Bronchial epithelial cell (primary cell): ENCODE data around the gene SEC24D. TPM values are rescaled to one million over a fixed set of nuclear protein-coding genes. Genes with fewer than 3 reads are reported as not detected.
"Not testable (repeated sequence)": the region's sequence is repeated elsewhere in the genome, so short reads cannot be mapped to it uniquely, and the experiment has no call there.

Source experiments
- DNase-seq: peaks from one replicate; pipeline ENCODE4 v3.0.0-alpha.2; 2010; ENCODE audit warnings: low read depth
- FAIRE-seq: peaks from 2 replicates; lab custom pipeline; 2011; peaks lifted over from hg19 to GRCh38; lab: Jason Lieb, UNC
- H3K27me3 ChIP-seq: 2 replicates; pipeline ENCODE4 v1.5.1; 2011; ENCODE audit warnings: low read length; ENCODE audit not compliant: control insufficient read depth, insufficient read depth
- H3K36me3 ChIP-seq: 2 replicates; pipeline ENCODE4 v1.5.1; 2011; ENCODE audit warnings: low read length; ENCODE audit not compliant: control insufficient read depth, insufficient read depth
- H3K4me3 ChIP-seq: 2 replicates; pipeline ENCODE4 v1.5.1; 2011; ENCODE audit warnings: mild to moderate bottlenecking, low read depth, low read length, control low read depth
- CTCF ChIP-seq: IDR thresholded peaks from 2 replicates; pipeline ENCODE4 v1.5.1; 2011; ENCODE audit warnings: mild to moderate bottlenecking, moderate library complexity, low read length, control low read depth, inconsistent platforms; ENCODE audit not compliant: insufficient read depth, severe bottlenecking
- total RNA-seq: library from RNA; depleted of rRNA; stranded (reverse); fragments of >200 nt; gene quantifications from 2 replicates; pipeline ENCODE4 v1.2.1, GENCODE V29; 2014

The SEC24D gene
- total RNA-seq, 1 donor from 2014 or later, result 18.4 TPM

DNA sequence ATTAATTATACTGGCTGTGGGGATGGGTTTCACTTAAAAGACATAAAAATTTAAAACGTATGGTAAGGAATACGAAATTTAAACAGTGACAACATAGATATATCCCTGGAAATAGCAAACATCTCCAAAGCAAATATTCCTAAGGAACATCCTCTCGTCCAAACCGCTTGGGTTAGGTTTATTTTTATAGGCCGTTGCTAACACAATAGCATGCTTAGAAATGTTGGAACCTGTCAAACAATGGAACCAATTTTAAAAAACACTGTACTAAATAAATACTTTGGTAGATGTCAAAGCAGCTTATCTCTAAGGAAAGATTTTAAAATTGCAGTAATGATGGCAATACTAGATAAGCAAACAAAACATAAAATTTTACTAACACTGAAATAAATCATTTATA, 45.4 kb downstream of the SEC24D start:
- DNase-seq, result no peak
- no peak for TF ChIP-seq CTCF
- Histone ChIP-seq H3K4me3 (no peak overlapping the region), H3K27me3 (no peaks in the 10 kb centered on the region), H3K36me3 (no peaks in the 10 kb centered on the region)
- no peak for FAIRE-seq

DNA sequence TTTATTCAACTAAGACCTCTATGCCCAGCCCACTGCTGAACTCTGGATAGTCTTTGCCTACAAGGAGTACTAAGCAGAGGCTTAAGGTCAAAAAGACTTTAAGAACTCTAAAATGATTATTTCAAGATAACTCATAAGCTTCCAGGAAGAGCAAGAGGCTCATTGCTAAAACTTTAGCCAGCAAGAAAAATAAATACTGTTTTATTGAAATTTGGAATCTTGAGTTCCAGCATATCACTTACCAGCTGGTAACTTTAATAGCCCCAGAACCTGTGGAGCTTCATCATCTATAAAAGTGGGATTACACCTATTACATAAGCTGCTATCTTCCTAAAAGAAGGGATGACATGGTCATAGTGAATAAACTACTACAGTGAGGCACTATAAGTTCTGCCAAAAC, 47.0 kb downstream of the SEC24D start:
- TF ChIP-seq CTCF, result no peak
- no peak overlapping the region for H3K4me3 ChIP-seq
- no peaks in the 10 kb centered on the region for H3K36me3 ChIP-seq
- H3K27me3 ChIP-seq, result no peaks in the 10 kb centered on the region
- DNase-seq (no peak), FAIRE-seq (no peak)

DNA sequence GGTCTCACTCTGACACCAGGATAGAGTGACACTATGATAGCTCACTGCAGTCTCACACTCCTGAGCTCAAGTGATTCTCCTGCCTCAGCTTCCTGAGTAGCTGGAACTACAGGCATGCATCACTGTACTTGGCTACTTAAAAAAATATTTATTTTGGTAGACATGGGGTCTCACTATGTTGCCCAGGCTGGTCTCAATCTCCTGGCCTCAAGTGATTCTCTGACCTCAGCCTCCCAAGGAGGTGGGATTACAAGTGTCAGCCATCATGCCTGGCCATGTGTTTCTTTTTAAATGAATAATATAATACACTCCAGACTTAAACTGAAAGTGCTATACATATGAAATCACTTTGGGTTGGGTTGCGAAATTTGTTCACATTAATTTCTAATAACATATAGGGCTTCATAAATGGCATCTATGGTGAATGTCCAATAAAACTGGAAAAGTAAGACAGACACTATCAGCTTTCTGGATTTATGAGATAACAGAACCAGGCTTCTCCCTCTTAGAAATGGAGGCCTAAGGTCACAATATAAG, 48.0 kb downstream of the SEC24D start:
- no peak overlapping the region for H3K4me3 ChIP-seq
- FAIRE-seq (no peak), DNase-seq (no peak)
- no peaks in the 10 kb centered on the region for H3K36me3 ChIP-seq
- H3K27me3 ChIP-seq, result no peaks in the 10 kb centered on the region
- TF ChIP-seq CTCF, result no peak

DNA sequence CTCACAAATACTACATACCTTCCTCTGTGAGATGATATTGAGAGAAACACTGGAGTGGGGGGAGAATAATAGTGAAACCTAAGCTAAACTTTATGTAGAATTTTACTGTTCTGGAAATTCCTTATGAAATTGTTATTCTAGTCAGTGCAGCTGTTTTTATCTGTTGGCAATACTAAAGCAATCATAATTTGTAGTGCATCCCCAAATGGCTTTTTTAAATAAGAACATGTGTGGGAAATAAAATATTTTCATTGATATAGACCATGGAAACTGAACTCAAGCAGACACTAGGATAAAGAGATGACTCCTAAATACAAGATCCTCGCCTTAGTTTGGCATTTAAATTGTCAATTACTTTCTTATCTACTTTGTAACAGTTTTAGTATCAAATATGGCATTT, 51.1 kb downstream of the SEC24D start:
- H3K36me3 ChIP-seq, result no peaks in the 10 kb centered on the region
- DNase-seq, result no peak
- FAIRE-seq, result no peak
- H3K27me3 ChIP-seq, result no peaks in the 10 kb centered on the region
- H3K4me3 ChIP-seq, result no peak overlapping the region
- TF ChIP-seq CTCF, result no peak

DNA sequence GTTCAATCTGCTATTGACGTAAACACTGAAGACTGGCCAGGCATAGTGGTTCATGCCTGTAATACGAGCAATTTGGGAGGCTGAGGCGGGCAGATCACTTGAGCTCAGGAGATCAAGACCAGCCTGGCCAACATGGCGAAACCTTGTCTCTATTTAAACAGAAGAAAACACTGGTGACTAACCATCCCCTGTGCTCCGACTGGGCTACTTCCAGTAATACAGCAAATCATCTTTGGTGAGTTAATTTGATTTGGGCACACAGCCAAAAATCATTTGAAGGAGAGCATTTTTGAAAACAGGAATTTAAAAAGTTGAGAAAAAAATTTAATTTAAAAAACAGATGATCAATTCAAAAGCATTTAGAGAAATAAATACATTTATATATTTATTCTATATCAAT, 52.0 kb downstream of the SEC24D start:
- no peaks in the 10 kb centered on the region for H3K27me3 ChIP-seq
- no peak for TF ChIP-seq CTCF
- no peak overlapping the region for H3K4me3 ChIP-seq
- FAIRE-seq (no peak), DNase-seq (peak; percentile 46)
- H3K36me3 ChIP-seq, result no peaks in the 10 kb centered on the region

GRCh38 chr4:118782886-118783285, 53.0 kb downstream of the SEC24D start:
- not testable (repeated sequence) for DNase-seq, H3K27me3 ChIP-seq, FAIRE-seq, H3K4me3 ChIP-seq, H3K36me3 ChIP-seq

GRCh38 chr4:118777649-118778048, 58.3 kb downstream of the SEC24D start:
- not testable (repeated sequence) for H3K27me3 ChIP-seq

DNA sequence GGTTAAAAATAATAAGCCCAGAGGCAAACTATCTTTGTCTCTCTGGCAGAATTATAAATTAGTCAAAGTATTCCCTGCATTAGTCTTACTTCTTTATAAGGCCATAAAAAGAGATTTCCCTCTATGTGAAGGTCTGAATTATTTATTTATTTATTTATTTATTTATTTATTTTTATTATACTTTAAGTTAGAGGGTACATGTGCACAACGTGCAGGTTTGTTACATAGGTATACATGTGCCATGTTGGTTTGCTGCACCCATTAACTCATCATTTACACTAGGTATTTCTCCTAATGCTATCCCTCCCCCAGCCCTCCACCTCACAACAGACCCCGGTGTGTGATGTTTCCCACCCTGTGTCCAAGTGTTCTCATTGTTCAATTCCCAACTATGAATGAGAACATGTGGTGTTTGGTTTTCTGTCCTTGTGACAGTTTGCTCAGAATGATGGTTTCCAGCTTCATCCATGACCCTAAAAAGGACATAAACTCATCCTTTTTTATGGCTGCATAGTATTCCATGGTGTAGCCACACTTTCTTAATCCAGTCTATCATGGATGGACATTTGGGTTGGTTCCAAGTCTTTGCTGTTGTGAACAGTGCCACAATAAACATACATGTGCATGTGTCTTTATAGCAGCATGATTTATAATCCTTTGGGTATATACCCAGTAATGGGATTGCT, 58.8 kb downstream of the SEC24D start:
- H3K27me3 ChIP-seq, H3K4me3 ChIP-seq, FAIRE-seq, DNase-seq, H3K36me3 ChIP-seq: not testable (repeated sequence)

More at GRCh38 chr4:118777649-118778048, 58.3 kb downstream of the SEC24D start:
- not testable (repeated sequence) for DNase-seq, H3K36me3 ChIP-seq, FAIRE-seq, H3K4me3 ChIP-seq
